Fibroblast of pulmonary artery (primary cell): ENCODE measurements around the gene IPO9.

Experiments used
- DNase-seq: peaks from one replicate; pipeline ENCODE4 v3.0.0-alpha.2; 2010; ENCODE audit warnings: low read depth
- H3K4me3 ChIP-seq: replicated peaks from 2 replicates; pipeline ENCODE4 v1.5.1; 2011; ENCODE audit warnings: low read depth, mild to moderate bottlenecking, control low read depth, low read length, moderate library complexity
- TF ChIP-seq, protein P1 (sequence below): IDR thresholded peaks from 2 replicates; pipeline ENCODE4 v1.5.1; 2011; ENCODE audit warnings: mild to moderate bottlenecking, control low read depth, low read length, inconsistent platforms; ENCODE audit errors: missing control alignments

IPO9 gene

DNA sequence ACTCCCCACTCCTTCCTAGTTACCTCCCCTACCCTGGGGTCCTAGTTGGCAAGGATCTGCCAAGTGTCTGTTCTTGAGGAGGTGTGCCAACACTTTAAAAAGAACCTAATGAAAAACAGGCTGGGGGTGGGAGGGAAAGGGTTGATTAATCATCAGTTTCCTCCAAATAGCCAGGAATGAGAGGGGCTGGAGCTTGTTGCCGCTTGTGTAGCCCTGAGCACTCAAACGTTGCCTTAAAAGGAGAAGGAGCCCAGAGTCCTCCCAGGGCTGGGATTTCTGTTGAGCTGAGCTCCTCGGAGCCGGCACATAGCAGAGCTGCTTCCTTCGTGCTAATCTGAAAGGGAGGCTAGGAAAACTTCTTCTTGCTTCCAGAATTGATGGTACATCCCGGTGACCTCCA, 75.6 kb downstream of the IPO9 start:
- no peak overlapping the region for H3K4me3 ChIP-seq
- TF ChIP-seq, protein P1, sequence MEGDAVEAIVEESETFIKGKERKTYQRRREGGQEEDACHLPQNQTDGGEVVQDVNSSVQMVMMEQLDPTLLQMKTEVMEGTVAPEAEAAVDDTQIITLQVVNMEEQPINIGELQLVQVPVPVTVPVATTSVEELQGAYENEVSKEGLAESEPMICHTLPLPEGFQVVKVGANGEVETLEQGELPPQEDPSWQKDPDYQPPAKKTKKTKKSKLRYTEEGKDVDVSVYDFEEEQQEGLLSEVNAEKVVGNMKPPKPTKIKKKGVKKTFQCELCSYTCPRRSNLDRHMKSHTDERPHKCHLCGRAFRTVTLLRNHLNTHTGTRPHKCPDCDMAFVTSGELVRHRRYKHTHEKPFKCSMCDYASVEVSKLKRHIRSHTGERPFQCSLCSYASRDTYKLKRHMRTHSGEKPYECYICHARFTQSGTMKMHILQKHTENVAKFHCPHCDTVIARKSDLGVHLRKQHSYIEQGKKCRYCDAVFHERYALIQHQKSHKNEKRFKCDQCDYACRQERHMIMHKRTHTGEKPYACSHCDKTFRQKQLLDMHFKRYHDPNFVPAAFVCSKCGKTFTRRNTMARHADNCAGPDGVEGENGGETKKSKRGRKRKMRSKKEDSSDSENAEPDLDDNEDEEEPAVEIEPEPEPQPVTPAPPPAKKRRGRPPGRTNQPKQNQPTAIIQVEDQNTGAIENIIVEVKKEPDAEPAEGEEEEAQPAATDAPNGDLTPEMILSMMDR, result no peak
- DNase-seq, result peak; percentile 90

DNA sequence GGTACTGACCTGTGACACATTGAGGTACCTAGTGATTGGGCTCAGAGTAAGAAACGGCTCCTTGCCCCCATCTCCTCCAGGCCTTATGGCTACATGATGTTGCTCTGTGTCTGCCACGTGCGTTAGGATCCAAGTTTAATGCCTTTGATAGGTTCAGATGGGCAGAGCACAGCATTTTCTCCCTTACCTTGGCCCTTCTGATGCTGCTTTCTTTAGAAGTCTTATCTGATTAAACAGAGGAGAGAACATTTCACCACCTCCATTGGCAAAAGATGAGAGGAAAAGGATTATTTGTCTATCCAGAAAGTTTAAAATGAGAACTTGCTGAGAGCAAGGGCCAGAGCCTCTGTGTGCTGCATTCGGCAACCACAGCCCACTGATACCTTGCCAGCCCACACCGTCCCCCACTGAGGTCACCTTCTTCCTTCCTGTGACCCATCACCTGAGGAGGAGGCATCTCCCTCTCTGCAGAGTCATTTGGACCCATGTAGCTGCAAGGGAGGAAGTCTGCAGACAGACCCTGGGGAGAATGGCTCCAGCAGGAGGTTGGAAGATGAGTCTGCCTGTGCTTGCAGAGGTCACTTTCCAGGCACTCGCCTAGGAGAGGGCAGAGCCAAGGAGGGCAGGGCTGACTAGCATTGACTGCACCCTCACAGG, 76.4 kb downstream of the IPO9 start:
- no peak for DNase-seq
- TF ChIP-seq, protein P1, result no peak
- no peak overlapping the region for H3K4me3 ChIP-seq

- no peak overlapping the region for H3K4me3 ChIP-seq
- no peak for DNase-seq
- TF ChIP-seq, protein P1, result no peak
These were observed 77.4 kb downstream of the IPO9 start for GRCh38 chr1:201906336-201906735.

GRCh38 chr1:201907621-201908020, 78.7 kb downstream of the IPO9 start:
- DNase-seq, result no peak
- no peak overlapping the region for H3K4me3 ChIP-seq
- TF ChIP-seq, protein P1, result no peak

- TF ChIP-seq, protein P1, result no peak
- DNase-seq, result no peak
- H3K4me3 ChIP-seq, result no peak overlapping the region
These were observed 83.0 kb downstream of the IPO9 start for GRCh38 chr1:201911826-201912571.

DNA sequence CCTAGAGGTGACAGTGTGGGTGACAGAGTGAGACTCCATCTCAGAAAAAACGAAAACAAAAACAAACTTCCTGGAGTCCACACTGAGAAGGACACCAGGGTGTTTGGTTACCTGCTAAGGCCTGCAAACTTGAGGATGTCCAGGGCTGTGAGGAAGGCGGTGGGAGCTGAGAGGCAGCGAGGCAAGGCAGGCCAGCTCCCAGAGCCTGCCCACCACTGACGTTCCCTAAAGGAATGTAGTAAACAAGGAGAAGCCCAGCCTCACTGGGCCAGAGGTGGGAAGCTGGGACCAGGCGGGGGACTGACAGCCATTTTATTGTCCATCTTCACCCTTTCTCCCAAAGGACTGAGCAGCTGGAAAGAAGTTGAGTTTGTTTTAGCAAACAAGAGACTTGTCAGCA, 83.9 kb downstream of the IPO9 start:
- H3K4me3 ChIP-seq, result no peak overlapping the region
- TF ChIP-seq, protein P1, result no peak
- DNase-seq, result peak; percentile 30
